HG03039 (cell line): Measurements from ENCODE around the gene RBM33.
A peak's percentile ranks its signal among the peaks of the same experiment; 100 is the strongest.
"Not testable (repeated sequence)": the region's sequence is repeated elsewhere in the genome, so short reads cannot be mapped to it uniquely, and the experiment has no call there.

Source experiments
- ATAC-seq: cut with Tn5 transposase; IDR thresholded peaks from one replicate; pipeline ENCODE4 v1.9.1; 2021; ENCODE audit warnings: mild to moderate bottlenecking, moderate library complexity; ENCODE audit not compliant: unreplicated experiment

RBM33 gene, protein sequence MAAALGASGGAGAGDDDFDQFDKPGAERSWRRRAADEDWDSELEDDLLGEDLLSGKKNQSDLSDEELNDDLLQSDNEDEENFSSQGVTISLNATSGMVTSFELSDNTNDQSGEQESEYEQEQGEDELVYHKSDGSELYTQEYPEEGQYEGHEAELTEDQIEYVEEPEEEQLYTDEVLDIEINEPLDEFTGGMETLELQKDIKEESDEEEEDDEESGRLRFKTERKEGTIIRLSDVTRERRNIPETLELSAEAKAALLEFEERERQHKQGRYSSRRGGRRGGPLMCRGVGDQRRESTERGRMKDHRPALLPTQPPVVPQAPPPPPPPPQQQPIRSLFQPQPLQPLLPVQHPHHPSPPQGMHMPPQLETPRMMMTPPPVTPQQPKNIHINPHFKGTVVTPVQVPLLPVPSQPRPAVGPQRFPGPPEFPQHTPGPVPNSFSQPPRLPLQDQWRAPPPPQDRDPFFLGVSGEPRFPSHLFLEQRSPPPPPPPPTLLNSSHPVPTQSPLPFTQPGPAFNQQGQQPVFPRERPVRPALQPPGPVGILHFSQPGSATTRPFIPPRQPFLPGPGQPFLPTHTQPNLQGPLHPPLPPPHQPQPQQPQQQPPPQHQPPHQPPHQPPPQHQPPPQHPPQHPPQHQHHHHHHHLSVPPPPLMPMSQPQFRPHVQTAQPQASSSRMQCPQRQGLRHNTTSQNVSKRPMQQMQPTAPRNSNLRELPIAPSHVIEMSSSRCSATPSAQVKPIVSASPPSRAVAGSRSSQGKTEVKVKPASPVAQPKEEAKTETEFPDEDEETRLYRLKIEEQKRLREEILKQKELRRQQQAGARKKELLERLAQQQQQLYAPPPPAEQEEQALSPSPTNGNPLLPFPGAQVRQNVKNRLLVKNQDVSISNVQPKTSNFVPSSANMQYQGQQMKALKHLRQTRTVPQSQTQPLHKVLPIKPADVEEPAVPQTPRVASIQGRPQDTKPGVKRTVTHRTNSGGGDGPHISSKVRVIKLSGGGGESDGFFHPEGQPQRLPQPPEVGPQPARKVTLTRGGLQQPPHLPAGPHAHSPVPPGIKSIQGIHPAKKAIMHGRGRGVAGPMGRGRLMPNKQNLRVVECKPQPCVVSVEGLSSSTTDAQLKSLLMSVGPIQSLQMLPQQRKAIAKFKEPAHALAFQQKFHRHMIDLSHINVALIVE

DNA sequence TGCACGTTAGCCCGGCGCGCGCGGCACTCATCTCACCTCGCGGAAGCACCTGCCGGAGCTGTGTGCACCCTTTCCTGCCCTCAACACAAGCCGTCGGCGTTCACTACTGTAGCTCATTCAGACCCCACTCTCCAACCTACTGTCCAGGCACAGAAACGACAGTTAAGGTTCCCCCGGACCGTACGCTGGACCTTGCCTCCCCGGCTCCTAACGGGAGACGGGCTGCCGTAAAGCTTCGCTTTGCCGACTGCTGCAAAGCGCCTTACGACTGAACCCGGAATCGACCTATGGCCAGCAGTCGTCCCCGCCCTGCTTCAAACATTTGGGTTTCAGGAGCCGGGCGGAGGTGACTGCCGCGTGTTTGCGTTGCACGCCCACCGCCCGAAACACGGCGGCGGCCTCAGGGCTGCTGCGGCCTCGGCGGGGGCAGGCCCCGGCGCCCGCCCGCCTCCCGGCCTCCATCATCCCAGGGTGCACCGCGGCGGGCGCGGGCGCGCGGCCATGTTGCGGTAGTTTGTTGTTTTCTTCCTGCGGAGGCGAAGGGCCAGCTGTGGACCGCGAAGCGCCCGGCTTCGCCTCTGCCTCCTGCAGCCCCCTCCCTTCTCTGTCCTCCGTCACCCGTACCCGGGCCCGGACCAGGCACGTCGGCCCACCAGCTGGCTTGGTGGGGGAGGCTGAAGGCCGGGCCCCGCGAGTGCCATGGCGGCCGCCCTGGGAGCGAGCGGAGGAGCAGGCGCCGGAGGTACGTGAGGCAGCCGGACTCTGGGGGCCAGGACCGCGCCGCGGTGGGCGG, at the start of gene RBM33:
Gene RBM33, plus strand, starts transcription at position 484 of the 793 bp plus-strand sequence. Its CDS starts 216 bp downstream, at position 700.
- peak; percentile 68 for ATAC-seq

DNA sequence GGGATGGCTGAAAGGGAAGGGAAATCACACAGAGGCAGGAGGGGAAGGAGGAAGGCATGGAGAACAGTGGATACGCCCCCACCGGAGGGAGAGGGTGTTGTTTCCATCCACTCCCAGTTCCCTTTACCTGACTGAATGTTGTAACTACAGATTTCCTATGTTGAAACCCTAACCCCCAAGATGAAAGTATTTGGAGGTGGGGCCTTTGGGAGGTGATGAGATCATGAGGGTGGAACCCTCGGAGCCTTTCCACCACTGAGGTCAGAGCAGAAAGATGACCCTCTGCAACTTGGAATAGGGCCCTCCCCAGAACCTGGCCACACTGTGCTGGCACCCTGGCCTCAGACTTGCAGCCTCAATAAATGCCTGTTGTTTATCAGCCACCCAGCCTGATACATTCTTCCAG, 49.5 kb upstream of the RBM33 start:
- no peak for ATAC-seq

DNA sequence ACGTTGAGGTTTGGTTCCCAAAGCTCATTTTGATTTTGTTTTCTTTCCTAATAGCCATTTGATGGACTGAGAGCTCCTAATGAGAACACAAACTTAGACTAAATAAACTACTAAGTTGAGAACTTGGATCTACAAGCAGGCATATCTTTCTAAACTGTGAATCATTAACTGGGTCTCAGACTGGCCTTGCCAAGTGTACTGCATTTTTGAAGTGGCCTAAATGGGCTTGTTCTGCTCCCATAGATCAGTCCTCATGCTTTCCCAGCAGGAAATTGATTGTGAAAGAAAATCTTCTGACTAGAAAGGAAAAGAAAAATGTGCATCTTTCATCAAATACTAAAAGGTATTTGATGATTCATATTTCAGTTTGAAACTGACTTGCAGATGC, 46.7 kb upstream of the RBM33 start:
- ATAC-seq: no peak

DNA sequence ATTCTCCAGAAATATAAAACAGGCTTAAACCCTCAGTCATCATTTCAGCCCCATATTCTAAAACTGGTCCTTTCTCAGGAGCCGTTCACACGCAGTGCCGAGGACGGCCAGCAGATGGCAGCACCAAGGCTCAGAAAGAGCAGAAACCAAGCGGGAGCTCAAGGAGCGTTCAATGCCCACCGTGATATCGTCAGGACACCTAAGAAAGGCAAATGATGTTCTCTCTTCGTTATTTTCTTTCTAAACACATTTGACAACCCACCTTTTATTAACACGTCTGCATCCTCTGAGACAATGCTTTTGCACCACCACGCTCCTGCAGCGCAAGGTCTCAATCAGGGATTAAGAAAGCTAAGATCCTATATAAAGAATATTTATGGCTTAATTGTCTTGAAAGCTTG, 45.7 kb upstream of the RBM33 start:
- no peak for ATAC-seq

DNA sequence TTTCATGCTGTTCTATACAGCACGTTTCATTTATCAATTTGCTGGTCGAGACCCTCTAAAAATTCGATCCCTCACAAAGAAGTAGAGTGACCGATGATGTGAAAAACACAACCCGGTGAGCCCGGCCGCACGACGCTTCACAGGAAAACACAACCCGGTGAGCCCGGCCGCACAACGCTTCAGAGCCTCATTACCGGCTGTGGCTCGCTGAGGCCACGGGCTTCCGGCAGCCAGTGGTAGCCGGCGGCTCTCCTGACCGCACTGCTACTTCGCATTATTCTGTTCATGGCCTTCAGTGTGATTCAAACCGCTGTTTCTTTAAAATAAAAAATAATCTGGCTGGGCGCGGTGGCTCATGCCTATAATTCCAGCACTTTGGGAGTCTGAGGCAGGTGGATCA, 42.3 kb upstream of the RBM33 start:
- no peak for ATAC-seq

DNA sequence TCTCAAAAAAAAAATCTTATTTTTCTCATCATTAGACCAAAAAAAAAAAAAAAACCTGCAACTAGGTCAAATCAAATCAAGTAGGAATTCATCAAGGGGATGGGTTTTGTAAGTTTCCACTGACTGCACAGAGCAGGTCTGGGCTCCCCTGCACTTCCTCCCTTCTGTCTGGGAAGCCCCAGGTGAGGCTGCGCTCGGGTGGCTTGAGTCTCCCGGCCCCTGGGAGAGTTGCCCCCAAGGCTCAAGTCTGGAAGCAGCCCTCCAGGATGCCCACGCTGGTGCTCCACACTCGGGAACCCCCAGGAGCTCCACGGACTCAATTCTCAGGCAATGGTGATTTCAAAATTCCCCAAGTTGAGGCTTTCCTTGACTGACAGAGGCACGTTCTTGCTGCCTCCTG, 41.7 kb upstream of the RBM33 start:
- no peak for ATAC-seq

DNA sequence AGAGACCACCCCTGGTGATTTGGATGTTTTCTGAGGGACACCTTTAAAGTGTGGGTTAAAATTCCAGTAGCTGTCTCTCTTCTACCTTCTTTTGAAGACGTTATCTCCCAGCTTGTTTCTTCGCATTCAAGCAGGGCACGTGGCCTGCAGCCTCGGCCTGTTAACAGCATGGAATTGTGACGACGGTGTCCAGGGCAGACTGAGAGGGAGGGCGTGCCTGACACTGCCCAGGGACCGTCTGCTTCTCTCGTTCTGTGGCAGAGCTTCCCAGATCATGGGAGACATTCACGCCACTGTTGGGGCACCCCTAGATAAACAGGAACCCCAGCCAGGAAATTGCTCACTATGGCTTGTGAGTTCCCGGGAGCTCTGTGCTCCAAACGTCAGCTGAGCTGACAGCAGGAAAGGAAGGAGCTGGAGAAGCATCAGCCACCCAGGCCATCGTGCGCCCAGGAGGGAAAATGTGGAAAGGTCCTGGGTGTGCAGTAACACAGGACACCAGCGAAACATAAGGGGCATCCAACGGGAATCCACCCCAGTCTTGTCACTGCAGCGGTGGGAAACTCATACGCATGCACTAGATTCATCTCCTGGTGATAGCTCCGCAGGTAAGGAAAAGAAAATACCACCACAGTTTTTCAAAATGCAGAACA, 41.1 kb upstream of the RBM33 start:
- ATAC-seq: no peak

DNA sequence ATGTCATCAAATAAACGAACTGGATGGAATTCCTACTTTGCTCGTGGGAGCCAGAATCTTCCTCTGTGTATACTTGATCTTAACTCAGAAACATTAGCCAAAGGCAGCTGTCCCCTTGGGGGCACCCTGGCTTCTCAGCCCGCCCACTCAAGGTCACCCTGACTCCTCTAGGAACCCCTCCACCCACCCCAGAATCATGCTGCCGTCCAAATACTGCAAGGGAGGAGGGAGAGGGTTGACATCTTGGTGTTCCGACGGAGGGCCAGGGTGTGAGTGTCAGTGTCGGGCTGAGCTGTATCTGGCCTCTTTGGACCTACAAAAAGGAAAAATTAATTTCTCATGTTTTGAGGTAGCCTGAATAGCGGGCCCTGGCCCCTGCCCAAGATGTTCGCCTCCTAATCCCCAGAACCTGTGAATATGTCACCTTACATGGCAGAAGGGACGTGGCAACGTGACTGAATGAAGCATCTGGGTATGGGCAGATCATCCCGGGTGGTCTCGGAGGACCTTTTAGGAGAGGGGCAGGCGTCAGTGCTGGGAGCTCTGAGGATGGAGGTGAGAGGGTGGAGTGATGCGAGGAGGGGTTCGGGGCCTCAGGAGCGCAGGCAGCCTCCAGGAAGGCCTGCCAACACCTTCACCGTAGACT, 40.5 kb upstream of the RBM33 start:
- no peak for ATAC-seq

DNA sequence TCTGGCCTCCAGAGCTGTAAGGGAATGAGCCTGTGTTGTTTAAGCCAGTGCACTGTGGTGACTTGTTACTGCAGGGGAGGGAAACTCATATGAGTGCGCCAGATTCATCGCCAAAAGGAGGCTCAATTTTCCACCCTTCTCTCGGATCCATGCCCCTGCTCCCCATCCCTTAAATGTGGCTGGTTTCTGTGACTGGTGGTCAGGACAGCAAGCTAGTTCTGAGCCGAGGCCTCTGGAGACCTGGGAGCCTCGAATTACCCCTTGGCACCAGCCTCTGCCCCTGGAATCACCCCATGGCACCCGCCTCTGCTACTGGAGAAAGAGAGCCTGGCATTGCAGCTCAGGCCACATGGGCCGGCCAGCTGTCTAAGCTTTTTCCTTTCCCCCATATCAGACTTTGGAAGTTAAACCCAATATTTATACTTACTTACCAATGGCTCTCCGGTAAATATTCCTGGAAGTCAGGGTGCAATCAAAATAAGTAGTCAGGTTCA, 39.9 kb upstream of the RBM33 start:
- no peak for ATAC-seq

DNA sequence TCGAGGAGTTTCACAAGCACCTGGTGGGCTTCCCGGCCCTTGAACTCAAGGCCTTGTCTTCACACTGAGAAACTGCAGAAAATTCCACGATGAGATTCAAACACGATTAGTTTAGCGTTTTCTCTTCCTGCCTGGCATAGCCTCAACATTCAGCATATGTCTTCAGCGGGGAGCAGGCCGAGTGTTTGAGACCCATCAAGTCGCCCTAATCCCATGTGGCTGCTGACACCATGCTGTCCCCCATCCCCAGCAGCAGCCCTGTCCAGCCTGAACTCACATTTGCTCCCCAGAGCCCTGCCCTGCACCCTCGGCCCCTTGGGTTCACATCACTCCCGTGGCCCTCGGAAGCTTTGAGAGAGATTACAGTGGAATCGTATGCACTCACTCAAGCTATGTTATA, 35.3 kb upstream of the RBM33 start:
- ATAC-seq: no peak

DNA sequence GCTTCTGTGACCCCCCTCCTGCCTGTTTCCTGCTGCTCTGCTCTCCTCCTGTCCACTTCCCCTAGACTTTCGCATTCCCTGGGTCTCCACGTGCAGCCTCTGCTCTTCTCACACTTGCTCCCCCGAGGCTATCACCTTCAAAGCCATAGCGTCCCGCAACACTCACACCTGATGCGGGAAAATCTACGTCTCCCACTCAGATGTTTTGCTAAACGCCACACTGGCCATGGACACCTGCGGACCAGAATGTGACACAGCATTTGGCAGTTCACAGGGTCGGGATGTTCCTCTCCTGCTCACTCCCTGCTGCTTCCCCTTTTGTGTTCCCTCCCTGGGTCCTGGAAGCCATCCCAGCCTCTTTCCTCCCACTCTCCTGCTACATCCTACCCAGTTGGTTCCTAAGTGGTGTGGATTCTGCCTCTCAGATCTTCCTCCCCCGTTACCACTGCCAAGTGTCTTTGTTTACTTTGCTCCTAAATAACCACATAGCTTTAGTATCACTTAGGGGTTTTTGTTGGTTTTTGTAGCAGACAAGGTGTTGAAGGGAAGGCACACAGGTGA, 33.7 kb upstream of the RBM33 start:
- ATAC-seq: no peak

DNA sequence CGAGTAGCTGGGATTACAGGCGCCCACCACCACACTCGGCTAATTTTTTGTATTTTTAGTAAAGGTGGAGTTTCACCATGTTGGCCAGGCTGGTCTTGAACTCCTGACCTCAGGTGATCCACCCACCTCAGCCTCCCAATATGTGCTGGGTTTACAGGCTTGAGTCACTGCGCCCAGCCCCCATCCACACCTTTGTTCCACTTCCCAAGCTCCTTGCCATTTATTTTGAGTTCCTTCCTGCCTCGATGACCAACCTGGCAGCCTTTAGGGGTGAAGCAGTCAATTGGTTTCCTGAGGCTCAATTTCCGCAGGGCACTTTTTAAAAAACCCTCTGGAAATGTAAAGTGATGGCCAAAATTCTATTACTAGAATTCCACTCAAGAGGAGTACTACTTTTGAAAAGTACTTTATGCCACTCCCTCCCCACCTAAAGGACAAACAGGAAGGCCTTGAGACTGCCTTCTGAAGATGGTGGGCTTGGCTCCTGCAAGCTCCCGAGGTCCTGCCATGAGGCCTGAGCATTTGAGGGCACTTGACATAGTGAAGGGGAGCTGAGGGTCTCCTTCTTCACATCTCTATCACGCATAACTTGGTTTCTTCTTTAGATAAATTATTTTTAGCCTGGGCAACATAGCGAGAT, 32.5 kb upstream of the RBM33 start:
- no peak for ATAC-seq

DNA sequence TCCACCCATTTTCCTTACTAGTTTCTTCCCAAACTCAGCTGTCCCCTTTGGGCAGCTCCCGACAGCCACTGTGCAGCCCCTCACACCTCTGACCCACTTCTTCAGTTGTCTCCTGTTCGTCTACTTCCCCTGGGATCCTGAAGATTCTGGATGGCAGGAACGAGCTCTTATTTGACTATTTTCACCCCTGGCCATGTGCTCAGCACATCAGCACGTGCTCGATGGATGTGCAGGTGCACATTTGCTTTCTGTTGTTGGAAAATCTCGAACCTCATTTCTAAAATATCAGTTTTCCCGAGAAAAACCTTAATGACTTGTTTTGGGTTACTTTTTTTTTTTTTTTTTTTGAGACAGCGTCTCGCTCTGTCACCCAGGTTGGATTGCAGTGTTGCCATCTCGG, 31.8 kb upstream of the RBM33 start:
- no peak for ATAC-seq

DNA sequence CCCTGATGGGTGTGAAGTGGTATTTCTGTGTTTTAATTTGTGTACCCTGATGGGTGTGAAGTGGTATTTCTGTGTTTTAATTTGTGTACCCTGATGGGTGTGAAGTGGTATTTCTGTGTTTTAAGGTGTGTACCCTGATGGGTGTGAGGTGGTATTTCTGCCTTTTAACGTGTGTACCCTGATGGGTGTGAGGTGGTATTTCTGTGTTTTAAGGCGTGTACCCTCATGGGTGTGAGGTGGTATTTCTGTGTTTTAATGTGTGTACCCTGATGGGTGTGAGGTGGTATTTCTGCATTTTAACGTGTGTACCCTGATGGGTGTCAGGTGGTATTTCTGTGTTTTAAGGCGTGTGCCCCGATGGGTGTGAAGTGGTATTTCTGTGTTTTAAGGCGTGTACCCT, 29.4 kb upstream of the RBM33 start:
- ATAC-seq: not testable (repeated sequence)

DNA sequence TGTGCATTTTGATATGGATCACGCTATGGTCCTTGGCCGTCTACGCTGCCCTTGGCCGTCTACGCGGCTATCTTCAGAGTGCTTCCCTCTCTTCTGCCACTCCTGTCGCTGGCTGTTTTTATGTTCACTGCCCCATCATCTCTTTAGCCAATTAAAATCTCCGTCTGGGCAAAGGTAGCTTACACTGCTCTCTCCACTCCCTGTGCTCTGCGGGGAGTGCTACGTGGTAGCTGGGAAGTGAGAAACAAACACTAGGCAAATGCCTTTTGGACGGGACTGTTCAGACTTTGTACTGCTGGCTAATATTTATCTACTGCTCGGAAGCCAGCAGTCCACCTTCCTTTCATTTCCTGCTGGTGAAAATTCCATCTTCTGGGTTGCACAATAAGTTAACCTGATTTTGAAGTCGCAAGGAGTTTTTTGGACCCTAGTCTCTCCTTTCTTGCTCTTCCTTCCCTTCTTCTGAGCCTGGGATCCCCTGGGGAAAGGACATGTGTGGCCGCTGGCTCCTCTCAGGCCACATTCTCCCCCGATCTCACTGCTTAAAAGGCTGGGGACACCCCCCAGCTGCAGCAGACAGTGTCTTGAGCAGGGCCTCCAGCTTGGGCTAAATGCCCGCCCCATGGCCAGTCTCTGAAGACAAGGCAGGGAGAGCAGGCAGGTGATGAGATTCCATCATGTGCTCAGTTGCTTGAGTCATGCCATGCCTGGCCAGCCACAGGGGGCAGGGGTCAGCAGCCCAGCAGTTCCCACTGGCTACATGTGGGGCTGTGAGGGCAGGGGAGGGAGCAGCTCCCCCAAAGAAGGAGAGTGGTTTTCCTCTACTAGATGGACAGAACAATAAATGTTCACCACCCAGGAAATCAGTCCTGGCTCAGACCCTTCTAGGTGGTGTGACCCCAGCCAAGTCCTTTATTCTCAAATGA, 25.5 kb upstream of the RBM33 start:
- ATAC-seq: no peak

DNA sequence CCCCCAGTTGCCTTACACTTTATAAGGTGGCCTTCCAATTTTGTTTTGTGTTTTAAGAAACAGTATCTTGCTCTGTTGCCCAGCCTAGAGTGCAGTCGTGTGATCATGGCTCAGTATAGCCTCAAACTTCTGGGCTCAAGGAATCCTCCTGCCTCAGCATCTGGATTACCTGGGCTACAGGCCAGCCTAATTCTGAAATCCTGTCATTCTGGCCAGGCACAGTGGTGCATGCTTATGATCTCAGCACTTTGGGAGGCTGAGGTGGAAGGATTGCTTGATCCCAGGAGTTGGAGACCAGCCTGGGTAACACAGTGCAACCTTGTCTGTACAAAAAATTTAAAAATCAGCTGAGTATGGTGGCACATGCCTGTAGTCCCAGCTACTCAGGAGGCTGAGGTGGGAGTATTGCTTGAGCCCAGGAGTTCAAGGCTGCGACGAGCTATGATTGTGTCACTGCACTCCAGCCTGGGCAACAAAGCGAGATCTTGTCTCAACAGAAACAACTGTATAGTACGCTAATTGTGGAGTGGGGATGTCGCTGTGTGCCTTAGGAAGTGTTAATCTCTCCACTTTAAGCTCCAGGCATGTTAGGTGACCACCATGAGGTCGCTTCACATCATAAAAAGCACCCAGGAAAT, 24.7 kb upstream of the RBM33 start:
- ATAC-seq: no peak

DNA sequence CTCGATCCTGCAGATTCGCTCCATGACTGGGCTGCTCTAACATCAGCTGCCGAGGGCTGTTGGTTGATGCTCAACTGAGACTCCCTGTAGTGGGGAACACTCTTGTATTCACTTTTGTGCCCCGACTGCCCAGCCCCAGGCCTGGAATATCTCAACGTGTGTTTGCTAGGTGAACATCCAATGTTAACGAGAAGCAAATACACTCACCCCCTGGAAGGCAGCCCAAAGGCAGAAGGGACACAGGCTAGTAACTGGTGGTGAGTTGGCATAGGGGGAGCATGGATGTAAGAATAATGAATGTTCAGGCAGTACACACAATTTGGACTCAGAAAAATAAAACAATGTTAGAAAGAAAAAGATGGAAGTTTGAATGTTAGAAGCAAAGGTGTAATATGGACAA, 24.0 kb upstream of the RBM33 start:
- ATAC-seq: no peak
